Activated naive CD8-positive, alpha-beta T cell treated with anti-CD3 and anti-CD28 coated beads, Interleukin-2, amount 50 U/mL, for 24 hours (primary cell): ENCODE measurements around the gene DUSP8.
A peak's percentile ranks its signal among the peaks of the same experiment; 100 is the strongest.

Experiments
- ATAC-seq: fragments of 150-1000 bp; cut with Tn5 transposase; one replicate; pipeline ENCODE4 v1.10.0; 2021
- DNase-seq: peaks from one replicate; pipeline ENCODE4 v3.0.0; 2021
- H3K27ac Mint-ChIP-seq: one replicate; pipeline ENCODE4 v1.8.0; 2021; ENCODE audit warnings: mild to moderate bottlenecking, mixed read lengths
- H3K27me3 Mint-ChIP-seq: one replicate; pipeline ENCODE4 v1.8.0; 2021; ENCODE audit warnings: mixed read lengths
- H3K36me3 Mint-ChIP-seq: one replicate; pipeline ENCODE4 v1.8.0; 2021; ENCODE audit warnings: low read depth, mixed read lengths
- H3K4me1 Mint-ChIP-seq: one replicate; pipeline ENCODE4 v1.8.0; 2021; ENCODE audit warnings: mixed read lengths
- H3K4me3 Mint-ChIP-seq: one replicate; pipeline ENCODE4 v1.8.0; 2021; ENCODE audit warnings: mild to moderate bottlenecking, moderate library complexity, mixed read lengths
- H3K9me3 Mint-ChIP-seq: one replicate; pipeline ENCODE4 v1.8.0; 2021; ENCODE audit warnings: mixed read lengths

The DUSP8 gene

GRCh38 chr11:1530686-1531448 is 41.2 kb downstream of the DUSP8 start:
- Mint-ChIP-seq H3K4me3 (no peak overlapping the region), H3K36me3 (no peaks in the 10 kb centered on the region), H3K4me1 (peaks cover 11% of the 10 kb centered on the region), H3K27me3 (no peaks in the 10 kb centered on the region), H3K27ac (no peak overlapping the region), H3K9me3 (no peaks in the 10 kb centered on the region)
- ATAC-seq (peak; percentile 16), DNase-seq (no peak)

GRCh38 chr11:1529774-1530173 is 42.3 kb downstream of the DUSP8 start:
- no peak overlapping the region for H3K27ac Mint-ChIP-seq
- no peak overlapping the region for H3K4me3 Mint-ChIP-seq
- H3K27me3 Mint-ChIP-seq, result no peaks in the 10 kb centered on the region
- no peaks in the 10 kb centered on the region for H3K36me3 Mint-ChIP-seq
- no peak for DNase-seq
- H3K9me3 Mint-ChIP-seq, result no peaks in the 10 kb centered on the region
- peaks cover 11% of the 10 kb centered on the region for H3K4me1 Mint-ChIP-seq
- ATAC-seq, result no peak

- ATAC-seq (no peak), DNase-seq (no peak)
- no peaks in the 10 kb centered on the region for H3K36me3 Mint-ChIP-seq
- H3K4me1 Mint-ChIP-seq, result peaks cover 11% of the 10 kb centered on the region
- no peak overlapping the region for H3K4me3 Mint-ChIP-seq
- H3K27me3 Mint-ChIP-seq, result no peaks in the 10 kb centered on the region
- H3K9me3 Mint-ChIP-seq, result no peaks in the 10 kb centered on the region
- peak overlapping the region; percentile 8 for H3K27ac Mint-ChIP-seq
These were observed 42.8 kb downstream of the DUSP8 start for GRCh38 chr11:1529286-1529685.

DNA sequence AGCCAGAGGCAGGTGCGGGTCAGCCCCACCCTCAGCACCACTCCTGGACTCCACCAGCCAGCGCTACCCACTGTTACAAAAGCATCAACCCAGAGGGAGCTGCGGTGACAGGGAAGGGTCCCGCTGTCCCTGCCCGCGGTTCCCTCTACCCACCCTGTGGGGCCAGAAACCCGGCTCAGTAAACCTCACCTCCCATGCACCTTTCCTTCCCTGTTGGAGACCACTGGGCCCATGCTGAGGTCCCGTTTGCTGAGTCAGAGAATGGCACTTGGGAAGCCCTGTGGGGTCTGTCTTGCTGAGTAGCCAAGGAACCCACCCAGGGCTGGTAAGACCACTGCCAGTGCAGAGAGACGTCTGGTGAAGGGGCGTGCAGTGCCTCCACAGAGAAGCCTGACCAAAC is 43.4 kb downstream of the DUSP8 start:
- H3K27me3 Mint-ChIP-seq, result no peaks in the 10 kb centered on the region
- H3K4me3 Mint-ChIP-seq, result no peak overlapping the region
- no peaks in the 10 kb centered on the region for H3K36me3 Mint-ChIP-seq
- no peaks in the 10 kb centered on the region for H3K9me3 Mint-ChIP-seq
- no peak for ATAC-seq
- DNase-seq, result no peak
- peaks cover 15% of the 10 kb centered on the region for H3K4me1 Mint-ChIP-seq
- H3K27ac Mint-ChIP-seq, result peak overlapping the region; percentile 8

DNA sequence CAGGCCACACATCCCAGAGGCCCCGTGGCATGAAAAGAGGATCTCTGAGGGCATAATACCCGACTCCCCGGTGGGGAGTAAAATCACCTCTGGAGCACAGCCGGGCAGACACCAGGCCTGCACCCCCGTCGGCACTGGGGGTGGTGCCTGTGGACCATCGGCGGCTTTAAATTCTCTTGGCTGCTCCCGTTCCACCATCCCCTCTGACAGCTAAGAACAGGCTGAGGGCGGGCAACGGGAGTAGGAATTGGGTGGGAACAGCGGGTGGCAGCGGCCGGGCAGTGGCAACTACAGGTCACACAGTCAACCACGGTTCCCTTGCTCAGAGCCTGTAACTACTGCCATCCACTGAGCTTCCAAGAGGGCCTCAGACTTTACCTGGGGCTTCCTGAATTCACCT is 45.3 kb downstream of the DUSP8 start:
- Mint-ChIP-seq H3K9me3 (no peaks in the 10 kb centered on the region), H3K27me3 (no peaks in the 10 kb centered on the region), H3K4me1 (peaks cover 22% of the 10 kb centered on the region), H3K4me3 (no peak overlapping the region), H3K36me3 (no peaks in the 10 kb centered on the region), H3K27ac (no peak overlapping the region)
- DNase-seq, result no peak
- ATAC-seq, result no peak

GRCh38 chr11:1523779-1524178 is 48.3 kb downstream of the DUSP8 start:
- no peak for DNase-seq
- H3K27me3 Mint-ChIP-seq, result no peaks in the 10 kb centered on the region
- H3K9me3 Mint-ChIP-seq, result no peaks in the 10 kb centered on the region
- no peak overlapping the region for H3K4me3 Mint-ChIP-seq
- H3K27ac Mint-ChIP-seq, result no peak overlapping the region
- no peak for ATAC-seq
- no peaks in the 10 kb centered on the region for H3K36me3 Mint-ChIP-seq
- peaks cover 20% of the 10 kb centered on the region for H3K4me1 Mint-ChIP-seq

GRCh38 chr11:1523077-1523476 is 49.0 kb downstream of the DUSP8 start:
- Mint-ChIP-seq H3K9me3 (no peaks in the 10 kb centered on the region), H3K4me1 (peaks cover 20% of the 10 kb centered on the region), H3K27ac (no peak overlapping the region), H3K36me3 (no peaks in the 10 kb centered on the region), H3K27me3 (no peaks in the 10 kb centered on the region), H3K4me3 (no peak overlapping the region)
- DNase-seq (no peak), ATAC-seq (no peak)

DNA sequence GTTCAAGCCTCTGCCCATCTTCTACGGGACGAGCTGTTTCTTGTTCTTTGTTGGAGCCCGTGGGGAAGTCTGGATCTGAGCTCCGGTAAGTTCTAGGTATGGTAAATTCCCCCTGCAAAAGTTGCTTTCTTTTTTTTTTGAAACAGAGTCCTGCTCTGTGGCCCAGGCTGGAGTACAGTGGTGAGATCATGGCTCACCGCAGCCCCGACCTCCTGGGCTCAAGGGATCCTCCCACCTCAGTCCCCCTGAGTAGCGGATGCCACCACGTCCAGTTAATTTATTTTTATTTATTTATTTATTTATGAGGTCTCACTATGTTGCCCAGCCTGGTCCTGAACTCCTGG is 50.0 kb downstream of the DUSP8 start:
- Mint-ChIP-seq H3K27ac (no peak overlapping the region), H3K27me3 (no peaks in the 10 kb centered on the region), H3K9me3 (no peaks in the 10 kb centered on the region), H3K36me3 (no peaks in the 10 kb centered on the region), H3K4me1 (peaks cover 28% of the 10 kb centered on the region), H3K4me3 (no peak overlapping the region)
- no peak for DNase-seq
- no peak for ATAC-seq

GRCh38 chr11:1521382-1522080 is 50.5 kb downstream of the DUSP8 start:
- no peaks in the 10 kb centered on the region for H3K9me3 Mint-ChIP-seq
- DNase-seq, result peak; percentile 27
- ATAC-seq, result peak; percentile 53
- no peaks in the 10 kb centered on the region for H3K27me3 Mint-ChIP-seq
- H3K4me3 Mint-ChIP-seq, result no peak overlapping the region
- no peaks in the 10 kb centered on the region for H3K36me3 Mint-ChIP-seq
- H3K4me1 Mint-ChIP-seq, result peaks cover 29% of the 10 kb centered on the region
- no peak overlapping the region for H3K27ac Mint-ChIP-seq

DNA sequence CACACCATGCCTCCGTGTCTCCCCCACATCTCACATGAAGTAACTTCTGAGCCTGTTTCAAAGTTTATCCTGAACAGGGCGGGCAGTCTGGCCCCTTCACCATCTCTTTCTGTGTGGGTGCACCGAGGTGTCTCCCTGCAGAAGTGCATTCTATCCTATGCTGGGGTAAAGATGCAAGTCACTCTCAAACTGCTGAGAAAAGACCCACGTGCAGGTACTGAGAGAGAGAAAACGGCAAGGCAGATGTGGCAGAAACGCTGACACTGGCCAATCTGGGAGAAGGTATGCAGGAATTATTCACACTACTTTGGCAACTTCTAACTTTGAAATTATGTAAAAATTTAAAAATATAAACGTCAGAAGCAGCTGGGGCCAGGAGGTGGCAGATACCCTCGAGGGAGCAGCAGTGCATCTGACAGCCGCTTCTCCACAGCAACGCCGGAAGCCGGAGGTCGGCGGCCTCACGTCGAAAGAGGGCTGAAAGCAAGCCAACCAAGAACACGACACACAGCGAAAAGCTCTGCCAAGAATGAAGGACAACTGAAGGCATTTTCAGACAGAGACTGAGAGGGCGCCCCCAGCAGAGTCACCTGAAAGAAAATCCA is 51.3 kb downstream of the DUSP8 start:
- Mint-ChIP-seq H3K36me3 (no peaks in the 10 kb centered on the region), H3K9me3 (no peaks in the 10 kb centered on the region), H3K4me1 (peaks cover 37% of the 10 kb centered on the region), H3K27me3 (no peaks in the 10 kb centered on the region), H3K4me3 (no peak overlapping the region), H3K27ac (no peak overlapping the region)
- ATAC-seq (no peak), DNase-seq (no peak)

DNA sequence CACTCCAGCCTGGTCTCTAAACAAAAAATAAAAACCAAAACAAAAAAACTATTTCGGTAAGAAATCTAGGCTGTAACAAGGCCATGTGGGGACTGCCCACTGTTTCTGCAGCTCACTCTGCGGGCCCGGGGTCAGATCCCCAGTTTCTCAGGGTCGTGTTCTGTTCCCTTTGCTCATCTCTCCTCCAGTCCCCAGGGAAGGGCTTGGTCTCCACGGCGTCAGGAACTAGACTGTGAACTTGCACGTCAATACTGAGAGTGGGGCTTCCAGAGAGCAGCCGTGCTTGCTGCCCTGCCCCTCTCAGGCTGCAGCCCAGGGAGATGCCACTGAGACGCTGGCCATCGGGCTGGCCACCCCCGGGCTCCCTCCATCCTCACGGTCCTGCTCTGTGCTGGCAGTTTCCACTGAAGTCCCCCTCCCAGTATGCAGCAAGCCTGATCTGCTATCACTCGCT is 51.8 kb downstream of the DUSP8 start:
- Mint-ChIP-seq H3K27ac (no peak overlapping the region), H3K4me3 (no peak overlapping the region), H3K4me1 (peaks cover 41% of the 10 kb centered on the region), H3K36me3 (no peaks in the 10 kb centered on the region), H3K9me3 (no peaks in the 10 kb centered on the region), H3K27me3 (no peaks in the 10 kb centered on the region)
- ATAC-seq (no peak), DNase-seq (no peak)

GRCh38 chr11:1519028-1520010 is 52.8 kb downstream of the DUSP8 start:
- Mint-ChIP-seq H3K4me3 (no peak overlapping the region), H3K27ac (no peak overlapping the region), H3K9me3 (no peaks in the 10 kb centered on the region), H3K4me1 (peaks cover 46% of the 10 kb centered on the region), H3K27me3 (no peaks in the 10 kb centered on the region), H3K36me3 (no peaks in the 10 kb centered on the region)
- no peak for ATAC-seq
- no peak for DNase-seq

GRCh38 chr11:1518301-1518700 is 53.8 kb downstream of the DUSP8 start:
- Mint-ChIP-seq H3K9me3 (no peaks in the 10 kb centered on the region), H3K27ac (no peak overlapping the region), H3K27me3 (no peaks in the 10 kb centered on the region), H3K4me1 (peaks cover 50% of the 10 kb centered on the region), H3K36me3 (no peaks in the 10 kb centered on the region), H3K4me3 (no peak overlapping the region)
- no peak for DNase-seq
- no peak for ATAC-seq
